ES-I3 (cell line): ENCODE results near the gene USP35.
"Not testable (repeated sequence)": the region's sequence is repeated elsewhere in the genome, so short reads cannot be mapped to it uniquely, and the experiment has no call there.

Experiments used
- H3K36me3 ChIP-seq: 2 replicates; pipeline ENCODE4 v1.6.1; 2013; ENCODE audit warnings: mild to moderate bottlenecking, low read length, control low read depth, moderate library complexity; ENCODE audit not compliant: insufficient read depth
- H3K4me1 ChIP-seq: 2 replicates; pipeline ENCODE4 v1.6.1; 2013; ENCODE audit warnings: mild to moderate bottlenecking, control low read depth, low read length; ENCODE audit not compliant: insufficient read depth
- H3K9ac ChIP-seq: 2 replicates; pipeline ENCODE4 v1.6.1; 2013; ENCODE audit warnings: low read depth, mild to moderate bottlenecking, low read length, moderate library complexity
- H3K9me3 ChIP-seq: 2 replicates; pipeline ENCODE4 v1.6.1; 2013; ENCODE audit warnings: mild to moderate bottlenecking, low read length, moderate library complexity; ENCODE audit not compliant: control insufficient read depth, insufficient read depth

The USP35 gene

GRCh38 chr11:78161962-78162371 is 26.8 kb upstream of the USP35 start:
- no peaks in the 10 kb centered on the region for H3K4me1 ChIP-seq

GRCh38 chr11:78163828-78164227 is 24.9 kb upstream of the USP35 start:
- Histone ChIP-seq H3K4me1 (no peaks in the 10 kb centered on the region), H3K36me3 (no peaks in the 10 kb centered on the region), H3K9me3 (no peaks in the 10 kb centered on the region), H3K9ac (no peak overlapping the region)

More at GRCh38 chr11:78161962-78162371, 26.8 kb upstream of the USP35 start:
- H3K9me3 ChIP-seq: no peaks in the 10 kb centered on the region
- H3K36me3 ChIP-seq: no peaks in the 10 kb centered on the region
- H3K9ac ChIP-seq: no peak overlapping the region

GRCh38 chr11:78164471-78164870 is 24.2 kb upstream of the USP35 start:
- Histone ChIP-seq H3K36me3 (no peaks in the 10 kb centered on the region), H3K4me1 (no peaks in the 10 kb centered on the region), H3K9me3 (no peaks in the 10 kb centered on the region), H3K9ac (no peak overlapping the region)

GRCh38 chr11:78166855-78167469 is 21.8 kb upstream of the USP35 start:
- H3K9ac ChIP-seq: no peak overlapping the region
- no peaks in the 10 kb centered on the region for H3K4me1 ChIP-seq
- no peaks in the 10 kb centered on the region for H3K36me3 ChIP-seq
- no peaks in the 10 kb centered on the region for H3K9me3 ChIP-seq

- H3K4me1 ChIP-seq: no peaks in the 10 kb centered on the region
- H3K9ac ChIP-seq: no peak overlapping the region
- no peaks in the 10 kb centered on the region for H3K9me3 ChIP-seq
- no peaks in the 10 kb centered on the region for H3K36me3 ChIP-seq
These were observed 19.9 kb upstream of the USP35 start for GRCh38 chr11:78168539-78169477.

- no peaks in the 10 kb centered on the region for H3K4me1 ChIP-seq
- no peaks in the 10 kb centered on the region for H3K9me3 ChIP-seq
- no peak overlapping the region for H3K9ac ChIP-seq
- no peaks in the 10 kb centered on the region for H3K36me3 ChIP-seq
These were observed 18.3 kb upstream of the USP35 start for GRCh38 chr11:78170413-78170812.

- H3K36me3 ChIP-seq: no peaks in the 10 kb centered on the region
- H3K9me3 ChIP-seq: no peaks in the 10 kb centered on the region
- no peaks in the 10 kb centered on the region for H3K4me1 ChIP-seq
- H3K9ac ChIP-seq: no peak overlapping the region
These were observed 17.7 kb upstream of the USP35 start for GRCh38 chr11:78170874-78171549.

- Histone ChIP-seq H3K36me3 (no peaks in the 10 kb centered on the region), H3K9me3 (no peaks in the 10 kb centered on the region), H3K4me1 (no peaks in the 10 kb centered on the region), H3K9ac (no peak overlapping the region)
These were observed 16.8 kb upstream of the USP35 start for GRCh38 chr11:78171951-78172350.

- H3K9ac ChIP-seq, H3K9me3 ChIP-seq, H3K4me1 ChIP-seq, H3K36me3 ChIP-seq: not testable (repeated sequence)
These were observed 12.9 kb upstream of the USP35 start for GRCh38 chr11:78175862-78176261.

GRCh38 chr11:78176605-78177141 is 12.0 kb upstream of the USP35 start:
- Histone ChIP-seq H3K36me3 (no peaks in the 10 kb centered on the region), H3K9me3 (no peaks in the 10 kb centered on the region), H3K4me1 (no peaks in the 10 kb centered on the region), H3K9ac (no peak overlapping the region)

GRCh38 chr11:78177216-78177615 is 11.5 kb upstream of the USP35 start:
- Histone ChIP-seq H3K9ac (no peak overlapping the region), H3K9me3 (no peaks in the 10 kb centered on the region), H3K4me1 (no peaks in the 10 kb centered on the region)

GRCh38 chr11:78179459-78180071 is 9.2 kb upstream of the USP35 start:
- no peaks in the 10 kb centered on the region for H3K36me3 ChIP-seq
- no peaks in the 10 kb centered on the region for H3K9me3 ChIP-seq
- no peak overlapping the region for H3K9ac ChIP-seq
- no peaks in the 10 kb centered on the region for H3K4me1 ChIP-seq

More at GRCh38 chr11:78177216-78177615, 11.5 kb upstream of the USP35 start:
- H3K36me3 ChIP-seq: no peaks in the 10 kb centered on the region

- Histone ChIP-seq H3K9ac (no peak overlapping the region), H3K36me3 (no peaks in the 10 kb centered on the region), H3K9me3 (no peaks in the 10 kb centered on the region), H3K4me1 (no peaks in the 10 kb centered on the region)
These were observed 8.0 kb upstream of the USP35 start for GRCh38 chr11:78180751-78181150.

- Histone ChIP-seq H3K9ac (no peak overlapping the region), H3K9me3 (no peaks in the 10 kb centered on the region), H3K4me1 (no peaks in the 10 kb centered on the region; the same call in 1 of the 2 replicates), H3K36me3 (no peaks in the 10 kb centered on the region)
These were observed 7.5 kb upstream of the USP35 start for GRCh38 chr11:78181185-78181584.
